Jurkat, Clone E6-1 (cell line): Measurements from ENCODE around the gene FAM53B.

ENCODE experiments used
- DNase-seq: peaks from one replicate; pipeline ENCODE4 v3.0.0-alpha.2; 2011; ENCODE audit warnings: low read depth, low spot score
- H3K4me3 ChIP-seq: 2 replicates; pipeline ENCODE4 v1.5.1; 2011; ENCODE audit warnings: mild to moderate bottlenecking, low read length, control low read depth, moderate library complexity

FAM53B gene

DNA sequence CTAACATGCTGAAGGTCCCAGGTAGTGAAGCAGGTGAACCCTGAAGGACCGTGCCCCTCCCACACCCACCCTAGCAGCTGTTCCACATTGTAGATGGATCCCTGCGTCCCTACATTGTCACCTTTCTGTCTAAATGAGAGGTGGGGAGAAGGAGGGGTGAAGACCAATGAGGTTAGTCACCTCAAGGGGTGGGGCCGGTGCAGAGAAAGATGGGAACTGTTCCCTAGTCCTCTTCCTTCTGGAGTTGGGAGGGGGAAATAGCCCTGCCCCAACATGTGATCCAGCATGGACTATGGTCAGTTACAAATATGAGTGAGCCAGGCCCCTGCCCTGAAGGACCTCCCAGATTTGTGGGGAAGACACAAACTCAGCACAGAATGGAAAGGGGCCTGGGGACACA lies 158.0 kb downstream of the FAM53B start:
- no peak overlapping the region for H3K4me3 ChIP-seq
- DNase-seq: no peak

DNA sequence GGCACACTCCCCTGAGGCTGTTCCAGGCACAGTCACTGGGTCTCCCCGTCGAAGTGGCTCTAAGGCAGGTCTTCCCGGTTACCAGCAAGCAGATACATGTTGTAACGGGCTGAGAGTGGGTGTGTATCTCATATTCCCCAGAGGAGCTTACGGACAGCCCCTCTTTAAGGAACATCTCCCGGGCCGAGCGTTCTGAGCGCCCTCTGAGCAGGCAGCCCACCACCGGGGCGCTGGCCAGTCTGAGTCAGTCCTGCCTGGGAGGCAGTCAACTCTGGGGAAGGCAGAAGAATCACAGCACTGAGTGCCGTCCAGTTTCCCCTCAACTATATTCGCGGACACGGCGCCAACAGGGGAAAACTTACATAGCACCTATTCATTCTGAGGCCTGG lies 165.2 kb downstream of the FAM53B start:
- H3K4me3 ChIP-seq: no peak overlapping the region
- DNase-seq: no peak

DNA sequence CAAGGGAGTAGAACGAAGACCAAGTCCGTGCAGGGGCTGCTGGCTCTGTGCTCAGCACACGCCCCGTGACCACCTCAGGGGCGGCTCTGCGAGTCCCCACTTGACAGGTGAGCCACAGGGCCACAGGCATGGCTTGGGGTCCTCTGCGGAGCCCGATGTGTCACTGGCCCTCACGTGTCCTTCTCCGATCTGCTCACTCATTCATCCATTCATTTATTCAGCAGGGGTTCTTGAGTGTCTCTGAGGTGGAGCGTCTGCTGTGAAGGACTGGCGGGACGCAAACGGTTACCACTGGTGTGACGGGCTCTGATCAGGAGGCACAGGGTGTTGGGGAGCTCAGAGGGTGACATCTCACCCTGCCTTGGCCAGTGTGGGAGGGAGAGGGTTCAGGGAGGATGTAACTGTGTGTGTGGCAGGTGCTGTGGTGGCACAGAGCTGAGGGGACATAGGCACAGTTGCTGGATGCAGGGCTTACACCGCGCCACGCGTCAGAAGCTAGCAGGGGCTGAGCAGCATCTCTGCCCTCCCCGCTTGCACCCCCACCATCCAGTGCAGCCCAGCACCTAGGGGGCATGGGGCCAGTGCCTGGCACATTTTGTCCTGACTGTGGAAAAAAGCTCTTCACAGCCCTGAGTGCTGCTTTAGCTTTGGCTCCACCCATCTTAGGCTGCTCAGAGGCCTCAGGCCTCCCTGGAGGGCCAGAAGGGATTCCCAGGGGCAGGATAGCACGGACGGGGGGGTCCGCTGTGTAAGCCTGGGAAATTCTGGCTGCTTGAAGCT lies 165.8 kb downstream of the FAM53B start:
- no peak overlapping the region for H3K4me3 ChIP-seq
- DNase-seq: no peak

DNA sequence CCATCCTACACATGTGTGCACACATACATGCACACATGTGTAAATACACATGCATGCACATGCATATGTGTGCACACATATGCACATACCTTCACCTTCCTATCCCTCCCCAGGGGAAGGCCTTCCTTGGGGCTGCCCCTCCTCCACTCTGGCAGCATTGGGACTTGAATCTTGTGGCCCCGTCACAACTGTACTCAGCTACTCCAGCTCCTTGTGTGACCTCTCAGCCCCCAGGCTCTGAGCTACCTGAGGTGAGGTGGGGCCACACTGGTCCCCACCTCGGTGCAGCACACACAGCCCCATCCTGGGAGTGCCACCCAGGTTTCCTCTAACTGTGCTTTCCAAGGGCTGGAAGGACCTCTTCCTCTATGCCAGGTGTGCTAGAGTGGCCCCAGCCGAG lies 166.5 kb downstream of the FAM53B start:
- DNase-seq: no peak
- no peak overlapping the region for H3K4me3 ChIP-seq

DNA sequence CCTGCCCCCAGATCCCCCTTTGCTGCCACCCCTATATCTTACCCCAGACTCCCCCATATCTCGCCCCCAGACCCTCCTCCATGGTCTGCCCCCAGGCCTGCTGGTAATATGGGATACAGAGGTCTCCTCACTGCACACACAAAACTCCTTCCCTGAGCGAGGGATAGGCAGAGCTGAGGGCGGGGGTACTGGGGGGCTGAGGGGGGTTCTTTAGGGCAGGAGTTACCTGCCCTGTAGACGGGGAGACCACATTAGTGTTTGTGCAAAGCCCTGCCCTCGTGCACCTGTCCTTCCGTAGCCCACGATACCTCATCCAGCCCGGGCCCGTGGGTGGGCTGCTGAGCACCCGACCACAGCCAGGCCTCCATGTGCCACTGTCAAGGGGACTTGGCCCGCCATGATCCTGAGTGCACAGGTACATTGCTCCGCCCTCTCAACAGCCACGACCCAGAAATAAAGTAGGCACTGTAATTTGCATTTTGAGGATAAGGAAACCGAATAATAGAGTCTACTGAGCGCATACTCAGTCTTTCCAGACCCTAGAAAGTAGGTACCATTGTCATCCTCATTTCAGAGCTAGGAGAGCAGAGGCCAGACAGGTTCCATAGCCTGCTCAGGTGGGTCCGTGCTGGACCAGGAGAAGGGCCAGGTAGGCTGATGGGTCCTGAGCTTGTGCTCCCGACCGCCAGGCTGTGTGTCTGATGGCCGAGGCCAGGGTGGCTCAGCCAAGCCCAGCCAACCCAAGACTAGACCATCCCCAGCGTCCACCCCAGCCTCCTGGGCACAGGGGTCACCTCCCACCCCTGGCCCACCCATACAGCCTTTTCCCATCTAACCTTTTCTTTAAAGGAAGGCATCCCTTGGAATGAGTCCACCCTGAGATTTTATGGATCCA lies 167.4 kb downstream of the FAM53B start:
- no peak overlapping the region for H3K4me3 ChIP-seq
- DNase-seq: no peak

DNA sequence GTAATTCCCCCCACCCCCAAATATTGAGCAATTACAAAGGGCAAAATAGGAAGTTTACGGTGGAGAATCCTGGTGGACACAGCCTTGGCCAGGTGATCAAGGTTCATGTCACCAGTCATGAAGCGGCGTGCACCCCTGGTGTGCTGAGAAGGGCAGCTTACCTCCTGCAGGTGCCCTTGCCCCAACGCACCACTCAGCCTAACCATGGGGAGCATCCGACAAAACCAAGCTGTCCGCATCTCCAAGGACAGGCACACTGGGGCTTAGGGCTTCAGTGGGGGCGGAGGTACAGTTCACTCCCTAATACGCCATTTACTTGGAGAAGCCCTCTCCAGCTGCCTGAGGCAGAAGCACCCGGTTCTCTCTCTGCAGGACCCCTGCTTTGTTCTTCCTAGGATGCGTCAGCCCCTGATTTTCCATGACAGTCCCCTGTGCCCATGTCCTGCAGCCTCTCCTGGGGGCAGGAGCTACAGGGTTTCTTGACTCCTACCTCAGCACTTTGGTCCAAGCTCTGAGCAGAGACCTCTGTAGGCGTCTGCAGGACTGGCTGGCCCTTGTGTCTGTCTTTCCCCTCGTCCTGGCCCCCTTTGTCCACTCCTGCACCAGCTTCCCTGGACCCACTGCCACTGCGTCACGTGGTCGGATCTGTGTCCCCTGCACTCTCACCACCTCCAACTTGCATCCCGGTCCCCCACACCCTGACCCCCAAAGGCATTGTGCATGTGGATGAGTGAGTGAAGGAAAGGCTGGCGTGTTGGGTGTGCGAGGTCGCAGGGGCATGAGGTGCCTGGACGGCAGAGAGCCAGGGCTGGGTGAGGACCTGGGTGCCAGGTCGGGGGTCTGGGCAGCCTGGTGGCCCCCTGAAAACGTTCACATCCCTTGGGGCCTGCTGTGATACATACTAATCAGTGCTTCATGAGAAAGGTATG lies 168.8 kb downstream of the FAM53B start:
- H3K4me3 ChIP-seq: no peak overlapping the region

DNA sequence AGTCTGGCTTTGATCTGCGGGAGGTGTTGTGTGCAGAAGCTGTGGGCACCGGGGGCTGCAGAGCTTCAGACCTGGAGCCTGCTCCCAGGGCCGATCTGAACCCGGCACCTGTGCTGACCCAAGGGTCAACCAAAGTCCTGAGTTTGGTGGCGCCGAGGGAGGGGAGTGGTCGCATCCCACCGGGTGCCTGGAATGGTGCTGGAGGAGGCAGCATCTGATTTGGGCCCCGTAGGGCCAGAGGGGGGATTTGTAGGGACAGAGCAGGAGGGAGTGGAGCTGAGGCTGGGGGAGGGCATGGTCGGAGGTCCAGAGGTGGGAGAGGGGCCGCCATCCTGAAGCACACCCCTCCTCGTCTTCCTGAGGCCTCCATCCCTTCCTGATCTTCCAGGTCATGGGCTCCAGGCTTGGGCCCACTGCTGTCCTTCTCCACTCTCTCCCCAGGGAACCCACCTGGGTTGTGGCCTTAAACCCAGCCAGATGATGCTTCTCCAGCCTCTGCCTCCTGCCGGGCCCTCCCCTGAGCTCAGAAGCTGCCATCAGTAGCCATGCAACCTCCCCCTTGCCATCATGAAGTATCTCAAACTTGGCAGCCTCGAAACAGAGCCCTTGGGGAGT lies 169.6 kb downstream of the FAM53B start:
- no peak overlapping the region for H3K4me3 ChIP-seq
- no peak for DNase-seq

More for the DNA sequence above, 168.8 kb downstream of the FAM53B start:
- no peak for DNase-seq

DNA sequence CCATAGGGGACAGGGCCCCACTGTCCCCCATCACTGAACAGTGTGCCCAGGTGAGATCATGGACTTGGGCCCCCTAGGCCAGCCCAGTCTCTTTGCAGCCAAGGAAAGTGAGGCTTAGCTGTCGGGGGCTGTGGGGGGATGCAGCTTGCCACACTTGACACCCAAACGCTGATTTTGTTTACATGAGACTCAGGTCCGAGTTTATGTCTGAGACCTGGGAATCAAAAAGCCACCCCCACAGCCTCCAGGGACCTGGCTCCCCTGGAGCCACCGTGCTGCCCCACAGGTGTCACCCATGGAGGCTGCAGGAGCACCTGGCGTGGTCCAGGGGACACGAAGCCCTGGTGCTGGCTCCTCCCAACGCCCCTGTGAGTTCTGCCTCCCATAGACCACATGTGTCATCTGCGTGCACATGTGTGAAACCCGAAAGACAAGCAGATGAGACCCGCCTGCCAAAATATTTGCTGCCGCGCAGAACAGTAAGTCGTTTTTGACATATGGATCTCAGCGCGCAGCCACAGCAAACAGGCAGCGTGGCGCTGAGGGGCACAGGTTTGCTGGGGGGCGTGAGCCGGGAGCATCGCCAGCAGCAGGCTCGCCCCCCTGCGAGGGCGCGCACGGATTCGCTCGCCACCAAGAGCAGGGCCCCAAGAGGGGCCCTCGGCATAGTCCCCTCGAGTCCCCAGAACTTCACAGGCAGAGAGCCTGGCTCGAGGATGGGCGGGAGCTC lies 170.3 kb downstream of the FAM53B start:
- H3K4me3 ChIP-seq: no peak overlapping the region
- no peak for DNase-seq

DNA sequence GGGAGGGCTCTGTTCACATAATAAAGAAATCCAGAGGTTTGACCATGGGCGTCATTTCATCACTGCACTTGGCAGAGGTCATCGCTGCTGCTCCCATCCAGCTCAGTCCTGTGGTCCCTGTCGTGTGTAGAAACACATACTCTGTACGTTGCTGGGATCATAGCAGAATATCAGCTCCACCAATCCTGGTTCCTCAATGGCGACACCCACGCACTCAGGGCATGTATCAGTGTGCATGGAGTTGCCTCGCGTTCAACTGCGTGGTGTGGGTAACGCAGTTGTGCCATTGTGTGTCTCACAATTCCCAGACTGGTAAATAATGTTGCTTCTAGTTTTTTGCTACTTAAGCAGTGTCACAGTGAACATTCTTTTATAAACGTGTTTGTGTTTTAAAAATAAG lies 171.4 kb downstream of the FAM53B start:
- H3K4me3 ChIP-seq: no peak overlapping the region
- no peak for DNase-seq

DNA sequence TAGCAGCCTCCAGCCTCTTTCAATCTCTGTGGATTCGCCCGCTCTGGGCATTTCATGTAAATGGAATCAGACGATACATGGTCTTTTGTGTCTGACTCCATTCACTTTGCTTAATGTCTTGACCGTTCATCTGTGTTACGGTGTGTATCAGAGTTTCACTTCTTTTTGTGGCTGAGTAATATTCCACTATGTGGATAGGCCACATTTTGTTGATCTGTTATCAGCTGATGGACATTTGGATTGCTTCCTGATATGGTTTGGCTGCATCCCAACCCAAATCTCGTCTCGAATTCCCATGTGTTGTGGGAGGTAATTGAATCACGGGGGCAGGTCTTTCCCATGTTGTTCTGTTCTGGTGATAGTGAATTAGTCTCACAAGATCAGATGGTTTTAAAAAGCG lies 173.5 kb downstream of the FAM53B start:
- H3K4me3 ChIP-seq: no peak overlapping the region
- no peak for DNase-seq

DNA sequence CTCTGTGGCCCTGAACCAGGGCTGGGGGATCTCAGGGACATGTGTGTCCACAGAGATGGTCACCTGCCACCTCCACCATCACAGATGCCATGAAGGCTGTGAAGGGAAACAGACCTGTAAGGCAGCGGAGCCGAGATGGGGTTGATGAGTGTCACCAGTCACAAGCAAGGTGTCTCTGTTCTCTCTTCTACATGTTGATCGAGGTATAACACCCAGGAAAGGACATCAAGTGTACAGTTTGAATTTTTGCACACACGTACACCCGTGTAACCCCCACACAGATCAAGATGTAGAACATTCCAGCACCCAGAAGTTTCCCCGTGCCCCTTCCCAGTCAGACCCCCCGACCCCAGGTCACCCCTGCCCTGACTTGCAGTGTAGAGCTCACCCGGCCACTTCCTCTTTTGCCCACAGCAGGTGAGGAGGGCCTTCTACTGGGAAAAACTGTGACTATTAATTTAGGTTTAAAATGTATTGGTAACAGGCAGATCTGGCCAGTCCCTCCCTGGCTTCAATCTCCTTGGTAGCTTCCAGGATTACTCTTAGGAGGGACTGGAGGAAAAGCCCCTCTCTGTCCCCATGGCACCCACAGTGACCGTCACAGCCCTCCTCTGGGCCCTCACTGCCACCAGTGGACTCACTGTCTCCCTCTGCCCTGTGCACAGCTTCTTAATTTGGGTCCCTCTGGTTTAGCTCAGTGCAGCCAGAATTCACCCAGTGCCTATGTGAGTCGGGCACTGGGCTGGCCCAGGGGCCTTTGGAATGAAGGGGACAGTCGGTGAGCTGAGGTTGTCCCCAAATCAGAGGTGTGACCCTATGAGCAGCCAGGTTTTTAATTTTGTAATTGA lies 174.3 kb downstream of the FAM53B start:
- DNase-seq: no peak
- H3K4me3 ChIP-seq: no peak overlapping the region
